Suprapubic skin (tissue), 4 donors: ENCODE data around the gene USP47.

Source experiments
- CTCF ChIP-seq, 2 donors: fragments of 200-600 bp in 1 of 2; fragments of 450-650 bp in 1 of 2; sonication (generic) in 1 of 2; IDR thresholded peaks; one replicate each; pipeline ENCODE4 v1.5.1; 2016 to 2019; ENCODE audit warnings: antibody characterized with exemption in 2 of 2, mild to moderate bottlenecking in 1 of 2, moderate library complexity in 1 of 2
- EP300 ChIP-seq: sonication (generic); formaldehyde crosslinking; IDR thresholded peaks from one replicate; pipeline ENCODE4 v1.6.1; 2017; ENCODE audit warnings: antibody characterized with exemption
- POLR2A ChIP-seq, 2 donors: fragments of 450-650 bp; IDR thresholded peaks; one replicate each; pipeline ENCODE4 v1.6.1; 2017; ENCODE audit warnings: antibody characterized with exemption in 2 of 2, mild to moderate bottlenecking in 2 of 2, moderate library complexity in 2 of 2
- POLR2AphosphoS5 ChIP-seq, 3 donors: sonication (generic); formaldehyde crosslinking; IDR thresholded peaks; one replicate each; pipeline ENCODE4 v1.6.1; 2017; ENCODE audit warnings: antibody characterized with exemption in 3 of 3

- no peak for TF ChIP-seq POLR2AphosphoS5 (IDR thresholded peaks at IDR 0.05)
- no peak for TF ChIP-seq CTCF (IDR thresholded peaks at IDR 0.05)
- no peak for TF ChIP-seq POLR2A (IDR thresholded peaks at IDR 0.05)
- no peak for TF ChIP-seq EP300
Measured at GRCh38 chr11:11940551-11940950, 98.8 kb downstream of the USP47 start.
